ENCODE results near the gene SCRN2. TPM values are rescaled to one million over a fixed set of nuclear protein-coding genes. Genes with fewer than 3 reads are reported as not detected.
A peak's percentile ranks its signal among the peaks of the same experiment; 100 is the strongest.

SCRN2 gene
- total RNA-seq: 70.6 TPM
- long read RNA-seq, transcript SCRN2-202 (7 exons, 1,779 nt): minor isoform, 16 of 363 reads
- long read RNA-seq, transcript SCRN2-201 (8 exons, 1,548 nt): major isoform, 172 of 363 reads
- long read RNA-seq, transcript SCRN2-212 (7 exons, 1,745 nt): minor isoform, 74 of 363 reads
- long read RNA-seq, partial matches to known transcripts: 54 of 363 reads
- long read RNA-seq, other reads (novel, unspliced or antisense): 47 of 363 reads

DNA sequence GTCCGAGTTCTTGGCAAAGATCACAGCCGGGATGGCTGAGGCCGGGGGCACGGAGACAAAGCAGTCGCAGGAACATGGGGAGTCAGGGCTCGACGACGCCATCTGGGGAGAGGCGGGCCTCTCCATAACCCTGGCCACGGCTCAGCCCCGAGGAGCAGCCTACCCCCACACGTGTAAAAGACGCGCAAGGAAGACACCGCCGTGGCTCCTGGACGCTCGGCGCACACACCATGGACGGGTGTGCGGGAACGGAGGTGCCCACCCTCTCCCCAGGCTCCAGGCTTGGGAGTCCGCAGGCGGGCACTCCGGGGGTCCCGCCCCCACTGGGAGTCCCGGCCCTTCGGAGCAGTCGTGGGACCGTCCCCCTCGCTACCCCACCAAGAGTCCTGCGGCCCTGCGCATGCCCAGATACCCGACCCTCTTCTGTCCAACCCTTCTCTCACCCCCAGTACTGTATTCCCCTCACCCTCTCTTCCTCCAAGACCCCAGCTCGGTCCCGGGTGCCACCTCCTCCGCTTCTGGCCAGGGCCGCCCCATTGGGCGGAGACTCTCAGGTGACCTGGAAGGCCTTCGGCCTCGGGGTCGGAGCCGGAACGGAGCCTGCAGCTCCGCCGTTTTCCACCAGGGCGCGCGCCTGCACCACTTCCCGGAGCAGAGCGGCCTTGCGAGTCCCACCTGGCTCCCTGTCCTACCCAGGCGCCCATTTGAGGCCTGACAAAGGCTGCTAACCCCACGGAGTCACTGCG lies at the start of gene SCRN2:
Gene SCRN2, minus strand, starts transcription at position 532 of the 746 bp plus-strand sequence. Its CDS starts 430 bp downstream, at position 102.
- peak; percentile 97 for DNase-seq (ENCODE audit: low spot score)

DNA sequence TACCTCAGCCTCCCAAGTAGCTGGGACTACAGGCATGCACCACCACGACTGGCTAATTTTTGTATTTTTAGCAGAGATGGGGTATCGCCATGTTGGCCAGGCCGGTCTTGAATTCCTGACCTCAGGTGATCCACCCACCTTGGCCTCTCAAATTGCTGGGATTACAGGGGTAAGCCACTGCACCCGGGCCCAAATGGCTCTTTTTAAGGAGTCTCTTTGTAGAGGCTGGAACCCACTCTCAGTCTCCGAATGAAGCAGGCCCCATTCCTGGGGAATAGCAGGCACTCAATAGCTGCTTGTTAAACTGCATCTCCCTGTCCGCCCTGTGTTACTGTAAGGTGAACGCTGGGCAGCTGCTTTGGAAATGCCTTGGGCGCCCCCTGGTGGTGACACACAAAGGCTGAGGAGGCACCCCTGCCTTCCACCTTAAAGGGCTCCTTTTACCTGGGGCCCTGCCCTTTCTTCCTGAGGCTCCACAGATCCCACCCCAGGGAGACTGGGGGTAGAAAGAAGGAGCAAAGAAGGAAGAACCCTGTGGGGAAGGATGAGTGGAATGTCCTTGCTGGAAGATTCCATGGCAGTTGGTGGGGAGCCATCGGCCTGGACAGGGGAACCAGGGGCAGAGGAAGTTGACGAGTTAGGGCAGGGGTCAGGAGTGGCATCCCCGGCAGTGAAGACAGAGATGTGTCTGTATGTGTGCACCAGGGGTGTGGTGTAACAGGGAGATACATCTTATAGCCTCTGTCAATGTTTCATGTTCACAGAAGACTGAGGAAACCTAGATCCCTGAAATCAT lies 48.9 kb upstream of the SCRN2 start:
- DNase-seq (ENCODE audit: low spot score): peak; percentile 94

DNA sequence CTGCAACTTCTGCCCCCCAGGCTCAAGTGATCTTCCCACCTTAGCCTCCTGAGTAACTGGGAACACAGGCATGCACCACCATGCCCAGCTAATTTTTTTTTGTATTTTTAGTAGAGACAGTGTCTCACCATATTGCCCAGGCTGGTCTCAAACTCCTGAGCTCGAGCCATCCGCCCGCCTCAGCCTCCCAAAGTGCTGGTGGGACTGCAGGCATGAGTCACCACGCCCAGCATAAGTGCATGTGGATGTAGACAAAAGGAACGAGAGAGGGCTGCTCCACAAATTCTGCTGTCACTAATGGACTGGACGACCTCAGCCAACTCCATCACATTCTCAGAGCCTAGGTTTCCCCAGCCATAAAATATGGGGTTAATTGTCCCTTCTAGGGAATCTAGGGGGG lies 47.2 kb upstream of the SCRN2 start:
- no peak for DNase-seq (ENCODE audit: low spot score)

DNA sequence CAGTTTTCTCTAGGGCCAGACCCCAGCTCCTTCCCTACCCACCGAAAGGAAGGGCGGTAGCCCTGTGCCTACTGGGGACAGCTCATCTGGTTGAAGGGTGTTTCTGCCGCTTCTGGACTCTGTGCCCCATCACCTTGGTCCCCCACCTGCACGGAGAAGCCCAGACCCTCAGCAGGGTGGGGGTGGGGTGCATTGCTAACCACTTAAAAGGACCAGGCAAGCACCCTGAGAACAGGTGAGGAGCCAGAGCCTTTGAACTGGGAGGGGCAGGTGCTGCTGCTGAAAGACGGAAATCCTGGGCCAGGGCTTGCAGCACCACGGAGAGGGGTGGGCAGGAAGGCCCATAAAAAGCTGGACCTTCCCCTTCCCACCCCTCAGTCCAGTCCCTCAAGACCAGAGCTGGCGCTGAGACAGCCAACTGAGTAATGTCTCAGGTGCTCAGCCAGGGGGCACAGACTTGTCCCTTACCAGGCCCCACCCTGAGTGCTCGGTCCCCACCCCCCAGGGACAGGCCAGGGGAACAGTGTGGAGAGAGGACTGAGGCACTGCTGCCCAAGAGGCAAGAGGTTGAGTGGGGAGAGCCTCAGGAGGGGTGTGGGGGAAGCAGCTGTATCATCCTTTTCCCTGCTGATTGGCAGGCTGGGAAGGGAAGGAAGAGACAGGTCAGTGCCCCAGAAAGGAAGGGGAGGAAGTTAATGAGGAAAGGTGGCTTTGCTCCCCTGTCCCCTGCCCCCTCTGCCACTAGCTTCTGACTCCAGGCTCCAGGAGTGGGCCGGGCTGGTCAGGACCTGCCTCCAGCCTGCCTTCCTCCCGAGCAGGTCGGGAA lies 44.0 kb upstream of the SCRN2 start:
- DNase-seq (ENCODE audit: low spot score): no peak

DNA sequence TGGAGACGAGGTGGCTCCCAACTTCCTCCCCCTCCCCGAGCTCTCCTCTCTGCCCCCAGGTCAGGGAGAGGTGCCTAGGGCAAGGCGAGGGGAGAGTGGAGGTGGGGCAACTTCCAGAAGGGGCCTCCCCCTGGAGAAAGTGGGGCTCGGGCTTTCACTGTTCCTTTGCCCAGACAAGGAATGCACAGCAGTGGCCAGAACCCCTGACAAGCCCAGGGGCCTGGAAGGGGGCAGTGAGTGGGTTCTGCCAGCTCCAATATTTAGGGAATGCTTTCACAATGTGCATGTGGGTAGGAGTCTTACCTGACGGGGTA lies 43.3 kb upstream of the SCRN2 start:
- no peak for DNase-seq (ENCODE audit: low spot score)

DNA sequence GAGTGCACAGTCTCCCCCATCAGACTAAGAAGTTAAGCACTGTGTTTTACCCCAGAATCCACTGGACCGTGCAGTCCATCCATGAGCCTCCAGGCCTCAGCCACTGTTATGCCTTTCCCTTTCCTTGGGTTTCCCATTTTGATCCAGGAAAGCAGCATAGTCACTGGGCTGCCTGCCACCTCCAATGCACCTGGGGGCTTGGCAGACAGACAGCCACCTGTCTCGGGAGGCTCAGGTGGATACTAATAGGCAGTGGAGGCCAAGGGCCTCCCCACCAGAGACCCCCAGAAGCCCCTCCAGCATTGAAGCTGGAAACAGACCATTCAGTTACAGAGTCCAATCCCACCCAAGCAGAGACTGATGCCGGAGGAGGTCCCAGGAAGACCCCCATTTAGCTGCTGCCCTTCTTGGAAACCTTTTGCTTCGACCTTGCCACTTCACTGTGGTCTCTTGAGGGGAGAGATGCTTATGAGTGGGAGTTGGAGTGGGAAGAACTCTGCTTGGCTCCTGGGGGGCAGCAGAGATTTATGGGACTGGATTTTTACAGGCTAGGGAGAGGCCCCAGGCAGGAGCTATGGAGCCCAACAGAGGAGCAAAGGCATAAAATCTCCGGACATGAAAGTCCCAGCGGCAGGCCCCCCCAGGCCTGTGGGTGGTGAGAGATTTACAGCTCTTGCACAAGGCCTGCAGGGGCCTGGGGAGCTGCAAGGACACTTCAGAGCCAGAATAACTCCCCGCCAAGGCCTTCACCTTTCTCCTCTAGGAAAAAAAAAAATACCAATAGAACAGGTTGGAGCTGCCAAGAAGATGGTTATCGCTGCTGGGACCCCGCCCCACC lies 42.7 kb upstream of the SCRN2 start:
- no peak for DNase-seq (ENCODE audit: low spot score)

DNA sequence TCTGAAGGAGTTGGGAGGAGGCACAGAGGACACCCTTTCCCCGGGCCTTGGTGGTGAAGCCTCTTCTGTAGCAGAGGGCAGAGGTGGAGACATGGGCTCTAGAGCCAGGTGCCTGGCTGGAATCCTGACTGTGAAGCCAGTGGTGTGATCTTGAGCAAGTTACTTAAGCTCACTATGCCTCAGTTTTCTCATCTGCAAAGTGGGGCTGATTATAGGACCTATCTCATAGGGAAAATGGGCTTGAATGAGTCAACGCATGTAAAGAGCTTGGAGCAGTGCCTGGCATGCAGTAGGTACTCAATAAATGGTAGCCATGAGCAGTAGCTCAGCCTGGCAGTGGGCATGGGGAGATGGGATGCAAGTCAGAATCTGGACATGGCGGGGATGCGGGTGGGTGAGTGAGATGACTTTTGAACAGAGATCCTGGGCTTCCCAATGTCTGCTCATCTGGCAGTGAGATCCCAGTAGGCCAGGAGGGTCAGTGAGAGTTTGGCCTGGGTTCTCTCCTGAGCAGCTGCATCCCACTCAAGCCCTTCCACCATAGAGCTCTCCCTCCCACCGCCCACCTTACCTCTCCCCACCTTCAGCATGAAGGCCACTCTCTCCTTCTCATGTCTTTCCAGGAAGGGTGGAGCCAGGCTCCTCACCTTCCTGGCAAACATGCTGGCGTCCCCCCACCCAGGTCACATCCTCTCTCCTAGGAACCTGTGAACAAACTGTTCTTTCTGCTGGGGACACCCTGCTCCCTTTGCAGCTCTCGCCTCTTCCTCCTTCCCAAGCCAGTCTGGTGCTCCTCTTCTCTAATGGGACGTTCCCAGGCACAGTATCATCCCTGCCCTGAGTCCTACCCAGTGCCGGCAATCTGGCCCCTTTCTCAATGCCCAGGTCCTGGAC lies 41.9 kb upstream of the SCRN2 start:
- no peak for DNase-seq (ENCODE audit: low spot score)

DNA sequence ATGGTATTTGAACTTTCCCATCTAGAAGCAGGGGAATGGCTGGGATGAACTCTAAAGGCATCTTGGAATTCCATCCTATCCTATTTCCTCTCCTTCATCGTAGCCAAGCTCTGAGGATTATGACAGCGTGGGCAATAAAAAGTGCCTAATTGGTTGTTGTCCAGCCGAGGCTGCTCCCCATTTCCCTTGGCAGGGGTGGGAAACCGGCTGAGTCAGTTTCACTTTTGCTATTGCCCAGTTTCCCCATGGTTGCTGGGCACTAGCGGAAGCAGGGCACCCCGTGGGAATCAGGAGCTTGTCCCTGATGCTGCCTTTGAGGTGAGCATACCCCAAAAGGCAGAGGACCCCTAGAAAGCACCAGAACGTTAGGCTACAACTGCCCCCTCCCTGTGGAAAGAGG lies 41.2 kb upstream of the SCRN2 start:
- DNase-seq (ENCODE audit: low spot score): no peak

DNA sequence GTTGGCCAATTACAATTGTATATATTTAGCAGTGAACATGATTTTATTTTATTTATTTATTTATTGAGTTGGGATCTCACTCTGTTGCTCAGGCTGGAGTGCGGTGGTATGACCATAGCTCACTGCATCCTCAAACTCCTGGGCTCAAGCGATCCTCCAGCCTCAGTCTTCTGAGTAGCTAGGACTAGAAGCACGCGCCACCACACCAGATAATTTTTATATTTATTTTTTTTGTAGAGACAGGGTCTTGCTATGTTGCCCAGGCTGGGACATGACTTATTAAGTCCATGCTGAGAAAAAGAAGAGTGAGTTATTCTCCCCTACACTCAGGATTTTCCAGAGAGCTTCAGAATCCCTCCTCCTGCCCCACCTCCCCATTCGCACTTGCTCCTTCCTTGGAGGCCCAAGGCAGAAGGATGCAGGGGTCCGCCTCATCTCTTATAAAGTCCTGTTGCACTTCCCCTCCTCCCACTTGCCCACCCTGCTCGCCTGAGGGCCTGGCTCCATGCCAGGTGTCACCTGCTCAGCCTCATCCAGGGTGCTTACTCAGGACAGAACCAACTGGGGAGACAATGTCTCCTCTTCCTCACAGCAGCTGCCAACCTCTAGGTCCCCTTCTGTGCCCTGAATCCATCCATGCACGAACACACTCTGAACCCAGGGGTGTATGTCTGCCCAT lies 38.8 kb upstream of the SCRN2 start:
- DNase-seq (ENCODE audit: low spot score): no peak

DNA sequence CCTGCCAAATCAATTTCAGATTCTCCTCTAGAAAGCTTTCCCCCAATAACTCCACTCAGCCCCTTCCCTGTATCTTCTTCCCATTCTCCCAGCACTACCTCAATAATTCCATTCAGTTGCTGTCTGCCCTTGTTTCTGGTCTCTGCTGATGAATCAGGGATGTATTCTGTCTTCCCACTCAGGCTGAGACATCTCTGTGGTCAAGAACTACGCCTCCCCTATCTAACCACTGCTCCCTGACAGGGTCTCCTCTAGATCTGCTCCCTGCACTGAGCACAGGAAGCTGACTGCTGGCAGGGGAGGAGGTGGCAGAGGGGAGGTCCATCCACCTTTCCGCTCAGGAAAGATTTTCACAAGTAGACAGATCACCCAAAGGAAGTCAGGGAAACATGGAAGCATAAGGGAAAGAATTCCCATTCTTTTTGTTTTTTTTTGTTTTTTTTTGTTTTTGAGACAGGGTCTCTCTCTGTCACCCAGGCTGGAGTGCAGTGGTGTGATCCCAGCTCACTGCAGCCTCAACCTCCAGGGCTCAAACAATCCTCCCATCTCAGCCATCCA lies 38.0 kb upstream of the SCRN2 start:
- DNase-seq (ENCODE audit: low spot score): no peak

DNA sequence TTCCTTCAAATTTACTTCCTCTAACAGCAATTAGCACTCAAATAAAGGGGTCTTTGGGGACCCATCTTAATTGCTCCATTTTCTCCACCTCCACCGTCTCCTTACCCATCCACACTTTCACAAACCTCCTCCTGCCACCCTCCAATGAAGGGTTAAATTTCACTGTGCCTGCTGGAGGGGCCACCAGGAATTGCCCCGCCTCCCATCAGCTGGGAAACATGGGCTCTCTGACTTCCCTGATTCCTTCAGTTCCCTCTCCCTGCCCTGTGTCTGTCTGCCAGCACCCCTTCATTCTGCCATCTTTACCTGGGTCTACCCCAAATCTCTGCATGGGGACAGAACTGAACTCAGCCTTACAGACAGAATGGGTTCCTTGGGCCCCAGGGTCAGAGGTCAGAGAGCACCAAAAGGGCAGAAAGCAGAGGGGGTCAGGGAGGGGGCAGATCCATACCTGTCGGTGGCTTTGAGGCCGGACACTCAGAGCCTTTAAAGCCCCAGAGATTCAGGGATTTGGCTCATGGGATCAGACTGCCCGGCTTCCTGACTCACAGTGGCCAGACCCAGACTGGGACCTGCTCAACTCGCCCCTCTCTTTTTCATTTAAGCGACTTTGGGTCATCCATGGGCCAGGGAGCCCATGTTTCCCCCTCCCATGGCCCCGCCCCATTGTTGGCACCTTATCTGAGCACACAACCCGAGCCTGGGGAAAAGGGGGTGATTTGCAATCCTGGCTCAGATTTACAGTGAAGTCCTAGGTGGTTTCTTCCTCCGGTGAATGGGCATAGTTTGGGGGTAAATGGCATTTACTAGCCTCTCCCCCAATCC lies 37.3 kb upstream of the SCRN2 start:
- no peak for DNase-seq (ENCODE audit: low spot score)

DNA sequence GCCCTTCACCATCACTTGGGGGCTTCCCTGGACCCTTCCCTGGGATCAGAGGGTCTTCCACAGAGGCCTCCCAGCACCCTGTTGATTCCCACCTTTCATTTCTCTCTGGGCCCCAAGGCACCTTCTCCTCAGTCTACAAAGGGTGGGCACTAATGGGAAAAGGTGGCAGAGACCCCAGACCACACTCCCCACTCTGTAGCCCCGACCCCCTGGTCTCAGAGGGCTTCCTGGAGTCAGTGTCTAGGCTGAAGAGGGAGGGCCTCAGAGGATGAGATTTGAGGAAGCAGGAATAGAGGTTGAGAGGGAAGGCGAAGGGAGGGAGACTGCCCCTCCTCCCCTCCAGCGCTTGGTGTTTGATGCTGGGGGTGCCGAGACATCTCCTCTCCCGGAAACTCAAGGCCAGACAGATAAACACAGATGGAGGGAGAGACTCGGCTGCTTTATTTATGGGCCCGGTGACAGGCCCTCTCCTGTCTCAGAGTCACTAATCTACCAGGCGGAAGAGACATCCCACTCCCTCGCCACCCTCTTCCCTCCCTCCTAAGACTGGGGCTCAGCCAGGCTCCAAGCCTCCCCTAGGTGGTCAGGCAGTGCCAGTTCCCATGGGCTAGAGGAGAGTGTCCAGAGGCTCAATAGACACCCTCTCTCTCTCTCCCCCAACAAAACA lies 36.4 kb upstream of the SCRN2 start:
- no peak for DNase-seq (ENCODE audit: low spot score)

DNA sequence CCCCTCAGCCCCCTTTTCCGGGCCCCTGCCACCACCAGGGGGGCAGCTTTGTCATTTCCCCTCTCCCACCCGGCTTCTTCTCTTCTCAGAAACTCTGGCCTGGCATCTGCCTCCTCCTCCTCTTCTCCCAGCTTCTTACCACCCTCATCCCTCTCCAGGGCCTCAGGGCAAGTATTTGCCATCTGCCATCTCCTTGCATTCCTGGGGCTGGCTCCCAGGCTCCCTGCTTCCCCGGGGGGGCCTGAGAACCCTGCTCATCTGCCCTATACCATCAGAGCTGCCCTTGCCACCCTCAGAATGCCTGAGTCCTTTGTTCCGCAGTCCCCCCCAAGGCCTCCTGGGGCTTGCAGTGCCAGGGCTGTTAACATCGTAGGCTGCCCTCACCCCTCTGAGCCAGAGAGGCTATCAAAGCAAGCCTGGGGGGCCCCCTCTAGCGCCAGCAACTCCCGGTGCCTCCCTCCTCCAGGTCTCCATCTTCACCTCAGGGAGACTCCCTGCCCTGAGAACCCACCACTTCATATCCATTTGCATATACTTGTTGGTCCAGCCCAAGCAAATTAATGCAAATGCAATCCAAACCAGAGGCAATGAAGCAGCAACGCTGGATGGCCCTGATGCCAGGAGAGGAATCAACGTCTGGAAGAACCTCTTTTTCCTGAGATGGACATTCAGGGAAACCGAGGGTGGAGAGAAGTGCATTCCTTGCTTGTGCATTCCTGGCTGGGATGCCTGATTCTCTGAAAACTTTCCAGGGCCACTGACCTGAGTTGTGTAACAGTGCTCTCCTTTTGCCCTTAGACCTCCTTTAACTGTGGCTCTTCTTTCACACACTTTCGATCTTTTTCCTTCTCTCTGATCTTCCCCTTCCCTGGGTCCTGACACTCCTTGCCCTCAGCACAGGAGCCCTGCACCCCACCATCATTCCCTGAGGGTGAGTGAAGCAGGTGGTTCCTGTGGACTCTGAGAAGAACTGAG lies 34.2 kb upstream of the SCRN2 start:
- no peak for DNase-seq (ENCODE audit: low spot score)

DNA sequence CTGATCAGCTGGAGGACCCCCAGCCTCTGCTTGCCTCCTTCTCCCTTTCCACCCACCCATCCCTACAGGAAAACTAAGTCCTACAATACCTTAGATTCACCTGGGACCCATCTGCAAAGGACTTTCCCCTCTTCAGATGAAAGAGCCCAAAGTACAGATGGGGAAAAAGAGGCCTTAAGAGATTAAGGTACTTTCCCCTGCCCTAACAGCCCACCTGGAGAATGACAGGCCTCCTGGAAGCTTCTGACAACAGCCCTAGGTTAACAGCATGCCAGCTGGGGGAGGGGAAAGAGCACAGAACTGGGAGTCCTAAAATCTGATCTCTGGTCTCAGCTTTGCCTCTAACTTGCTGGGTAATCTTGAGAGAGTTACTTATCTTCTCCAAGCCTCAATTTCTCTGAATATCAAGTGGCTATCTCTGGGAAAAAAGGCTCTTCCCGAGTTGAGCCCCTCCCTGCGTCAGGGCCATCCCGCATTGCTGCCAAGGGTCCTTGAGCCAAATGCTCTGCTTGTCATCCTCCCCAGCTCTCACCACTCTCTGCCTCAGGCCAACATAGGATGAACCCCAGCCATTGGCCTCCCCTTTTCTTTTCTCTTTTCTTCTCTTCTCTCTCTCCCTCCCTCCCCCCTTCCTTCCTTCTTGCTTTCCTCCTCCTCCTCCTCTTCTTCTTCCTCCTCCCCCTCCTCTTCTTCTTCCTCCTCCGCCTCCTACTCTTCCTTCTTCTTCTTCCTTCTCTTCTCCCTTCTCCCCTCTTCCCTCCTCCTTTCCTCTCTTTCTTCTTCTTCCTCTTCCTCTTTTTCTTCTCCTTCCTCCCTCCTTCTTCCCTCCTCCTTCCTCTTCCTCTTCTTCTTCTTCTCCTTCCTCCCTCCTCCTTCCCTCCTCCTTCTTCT lies 32.4 kb upstream of the SCRN2 start:
- no peak for DNase-seq (ENCODE audit: low spot score)

DNA sequence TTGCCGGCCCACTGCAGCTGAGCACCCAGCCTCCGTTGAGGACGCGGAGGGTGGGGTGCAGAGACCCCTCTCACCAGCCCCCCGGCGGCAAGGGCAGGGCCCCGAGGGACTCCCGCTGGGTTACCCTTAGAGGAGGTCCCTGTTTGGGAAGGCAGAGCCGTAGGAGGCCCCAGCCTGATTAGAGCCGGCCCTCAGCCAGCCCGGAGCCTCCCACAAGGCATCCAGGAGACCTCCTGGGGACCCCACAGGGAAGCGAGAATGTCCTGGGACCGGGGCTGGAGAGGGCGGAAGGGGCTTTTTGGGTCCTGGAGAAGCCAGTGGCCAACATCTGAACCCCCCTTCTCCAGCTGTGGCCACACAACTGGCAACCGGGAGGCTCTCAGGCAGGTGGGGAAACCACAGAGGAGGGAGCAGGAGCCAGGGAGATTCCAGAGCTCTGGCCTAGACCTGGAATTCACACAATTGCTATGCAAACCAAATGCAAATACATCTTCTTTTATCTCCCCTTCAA lies 31.6 kb upstream of the SCRN2 start:
- no peak for DNase-seq (ENCODE audit: low spot score)
